MM.1S (cell line): ENCODE measurements around the gene RBFOX1.

ENCODE experiments used
- DNase-seq: peaks from one replicate; pipeline ENCODE4 v3.0.0-alpha.2; 2015
- H2AFZ ChIP-seq: fragments of 300-600 bp; sonication (generic); 2 replicates; pipeline ENCODE4 v1.6.0; 2016; ENCODE audit warnings: antibody characterized with exemption, low read length
- H3F3A ChIP-seq: fragments of 300-600 bp; sonication (generic); 2 replicates; pipeline ENCODE4 v1.6.1; 2016; ENCODE audit warnings: mild to moderate bottlenecking, antibody characterized with exemption, low read length, moderate library complexity, mixed read lengths; ENCODE audit not compliant: insufficient read depth
- H3K27ac ChIP-seq: fragments of 300-600 bp; sonication (generic); 2 replicates; pipeline ENCODE4 v1.5.1; 2016; ENCODE audit warnings: mild to moderate bottlenecking, low read length
- H3K27me3 ChIP-seq: fragments of 300-600 bp; sonication (generic); replicated peaks from 2 replicates; pipeline ENCODE4 v1.6.0; 2016; ENCODE audit warnings: low read length; ENCODE audit not compliant: insufficient read depth
- H3K36me3 ChIP-seq: fragments of 300-600 bp; sonication (generic); replicated peaks from 2 replicates; pipeline ENCODE4 v1.6.1; 2016; ENCODE audit warnings: mild to moderate bottlenecking, low read length, mixed read lengths; ENCODE audit not compliant: insufficient read depth
- H3K4me1 ChIP-seq: fragments of 300-600 bp; sonication (generic); 2 replicates; pipeline ENCODE4 v1.6.1; 2016; ENCODE audit warnings: low read length, mixed read lengths
- H3K4me2 ChIP-seq: fragments of 300-600 bp; sonication (generic); 2 replicates; pipeline ENCODE4 v1.6.0; 2016; ENCODE audit warnings: low read depth, low read length
- H3K4me3 ChIP-seq: fragments of 300-600 bp; sonication (generic); 2 replicates; pipeline ENCODE4 v1.5.1; 2016; ENCODE audit warnings: low read length, mixed read lengths
- H3K79me2 ChIP-seq: fragments of 300-600 bp; sonication (generic); 2 replicates; pipeline ENCODE4 v1.6.1; 2016; ENCODE audit warnings: mixed run types, low read length, mixed read lengths
- H3K9ac ChIP-seq: fragments of 300-600 bp; sonication (generic); 2 replicates; pipeline ENCODE4 v1.6.1; 2016; ENCODE audit warnings: low read length, mixed read lengths
- H3K9me2 ChIP-seq: fragments of 300-600 bp; sonication (generic); replicated peaks from 2 replicates; pipeline ENCODE4 v1.6.1; 2016; ENCODE audit warnings: mild to moderate bottlenecking, low read length, mixed read lengths; ENCODE audit not compliant: insufficient read depth
- H3K9me3 ChIP-seq: fragments of 300-600 bp; sonication (generic); replicated peaks from 2 replicates; pipeline ENCODE4 v1.6.1; 2016; ENCODE audit warnings: mild to moderate bottlenecking, low read length, mixed read lengths; ENCODE audit not compliant: insufficient read depth
- H4K20me1 ChIP-seq: fragments of 300-600 bp; sonication (generic); 2 replicates; pipeline ENCODE4 v1.6.1; 2016; ENCODE audit warnings: mild to moderate bottlenecking, low read length, moderate library complexity, mixed read lengths; ENCODE audit not compliant: insufficient read depth
- CTCF ChIP-seq: fragments of 300-600 bp; sonication (generic); IDR thresholded peaks from 2 replicates; pipeline ENCODE4 v1.5.1; 2016; ENCODE audit warnings: antibody characterized with exemption, low read length, mixed read lengths
- EZH2 ChIP-seq: fragments of 300-600 bp; sonication (generic); optimal IDR thresholded peaks from 2 replicates; pipeline ENCODE3; 2017; ENCODE audit warnings: low read depth, mild to moderate bottlenecking, antibody characterized with exemption, low read length, mixed read lengths
- EZH2phosphoT487 ChIP-seq: fragments of 300-600 bp; sonication (generic); IDR thresholded peaks from 2 replicates; pipeline ENCODE4 v1.6.1; 2018; ENCODE audit warnings: antibody characterized with exemption, low read length

The RBFOX1 gene

GRCh38 chr16:7613518-7613917 is 280.9 kb downstream of the RBFOX1 start:
- Histone ChIP-seq H3K4me2 (no peak overlapping the region), H4K20me1 (no peaks in the 10 kb centered on the region), H3K9ac (no peak overlapping the region), H3F3A (no peaks in the 10 kb centered on the region), H2AFZ (no peak overlapping the region), H3K4me1 (no peaks in the 10 kb centered on the region), H3K79me2 (no peaks in the 10 kb centered on the region), H3K4me3 (no peak overlapping the region), H3K9me2 (no peaks in the 10 kb centered on the region), H3K27me3 (no peaks in the 10 kb centered on the region), H3K27ac (no peak overlapping the region), H3K36me3 (no peaks in the 10 kb centered on the region), H3K9me3 (no peaks in the 10 kb centered on the region)
- DNase-seq = no peak
- TF ChIP-seq EZH2 = no peak
- TF ChIP-seq EZH2phosphoT487 = no peak
- no peak for TF ChIP-seq CTCF

- H3K27ac ChIP-seq = no peak overlapping the region
Observed at GRCh38 chr16:7614021-7614795, 281.6 kb downstream of the RBFOX1 start.

GRCh38 chr16:7615565-7615964 is 282.9 kb downstream of the RBFOX1 start:
- Histone ChIP-seq H3K9me3 (no peaks in the 10 kb centered on the region), H3K79me2 (no peaks in the 10 kb centered on the region), H3K4me2 (no peak overlapping the region), H3K27ac (no peak overlapping the region), H3K36me3 (no peaks in the 10 kb centered on the region), H3K9me2 (no peaks in the 10 kb centered on the region), H3K27me3 (no peaks in the 10 kb centered on the region), H3F3A (no peaks in the 10 kb centered on the region), H3K9ac (no peak overlapping the region), H3K4me1 (no peaks in the 10 kb centered on the region), H2AFZ (no peak overlapping the region), H4K20me1 (no peaks in the 10 kb centered on the region), H3K4me3 (no peak overlapping the region)
- TF ChIP-seq EZH2phosphoT487 = no peak
- no peak for TF ChIP-seq CTCF
- TF ChIP-seq EZH2 = no peak
- DNase-seq = no peak

More at GRCh38 chr16:7614021-7614795, 281.6 kb downstream of the RBFOX1 start:
- no peak for DNase-seq
- Histone ChIP-seq H3K27me3 (no peaks in the 10 kb centered on the region), H3K4me1 (no peaks in the 10 kb centered on the region), H3K9me3 (no peaks in the 10 kb centered on the region), H3K36me3 (no peaks in the 10 kb centered on the region), H3K4me2 (no peak overlapping the region), H3K4me3 (no peak overlapping the region), H3K9ac (no peak overlapping the region), H2AFZ (no peak overlapping the region), H3K79me2 (no peaks in the 10 kb centered on the region), H4K20me1 (no peaks in the 10 kb centered on the region), H3K9me2 (no peaks in the 10 kb centered on the region), H3F3A (no peaks in the 10 kb centered on the region)
- TF ChIP-seq CTCF (no peak), EZH2phosphoT487 (no peak), EZH2 (no peak)
